Fibroblast of skin of right biceps (primary cell): ENCODE measurements around the gene HHAT.

ENCODE experiments used
- DNase-seq: peaks from one replicate; pipeline ENCODE4 v3.0.0-alpha.2; 2013

The HHAT gene

DNA sequence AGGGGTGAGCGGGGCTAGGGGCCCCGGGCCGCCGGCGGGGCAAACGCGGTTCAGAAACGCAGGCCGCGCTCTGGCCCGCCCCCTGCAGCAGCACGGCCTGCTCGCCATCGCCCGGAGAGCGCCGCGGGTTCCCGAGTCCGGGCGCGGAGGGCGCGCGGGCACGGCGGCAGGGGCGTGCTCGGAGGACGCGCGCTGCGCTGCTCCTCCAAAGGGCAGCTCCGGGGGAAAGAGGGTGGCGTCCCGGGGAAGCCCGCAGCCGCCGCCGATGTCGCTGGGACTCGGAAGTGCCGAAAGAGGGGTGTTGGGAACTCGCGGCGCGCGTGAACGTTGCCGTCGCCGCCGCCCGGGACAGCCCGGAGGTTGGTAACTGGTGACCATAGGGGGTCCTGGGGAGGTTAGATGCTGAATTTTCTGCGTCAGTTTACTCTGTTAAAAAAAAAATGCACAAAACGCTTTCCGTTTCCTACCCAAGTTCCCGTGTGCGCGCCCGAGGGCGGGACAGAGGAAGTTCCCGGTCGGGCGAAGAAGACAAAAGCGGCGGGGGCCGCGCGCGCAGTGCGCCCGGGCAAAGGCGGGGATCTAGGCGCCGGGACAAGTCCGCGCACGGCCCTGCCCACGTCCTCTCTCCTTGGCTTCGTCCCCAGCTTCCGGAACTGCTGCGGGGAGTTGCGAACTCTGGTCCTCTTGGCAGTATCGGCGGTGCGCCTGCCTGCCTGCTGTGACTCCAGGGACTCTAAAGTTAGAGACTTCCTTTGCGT is at the start of gene HHAT:
TSS of gene HHAT (plus strand) at position 157 of the 758 bp plus-strand sequence. CDS start 20,074 bp downstream, outside the sequence.
- peak; percentile 81 for DNase-seq

DNA sequence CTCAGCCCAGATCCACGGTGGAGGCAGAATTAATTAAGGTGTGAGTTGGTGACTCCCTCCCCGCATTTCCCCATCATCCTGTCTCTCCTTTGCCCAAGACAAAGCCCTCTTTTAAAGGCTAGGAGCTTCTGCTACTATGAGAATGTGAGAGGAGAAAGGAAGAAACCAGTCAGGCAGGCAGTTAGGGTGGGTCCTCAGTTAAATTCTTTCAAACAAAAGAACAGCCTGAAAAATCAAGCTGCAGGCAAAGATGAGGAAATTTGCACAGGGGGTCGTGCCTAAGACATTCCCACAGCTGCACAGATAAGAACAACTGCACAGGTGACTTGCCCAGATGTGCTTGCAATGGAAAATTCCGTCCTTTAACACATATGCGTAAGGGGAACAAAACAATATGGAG is 48.5 kb upstream of the HHAT start:
- DNase-seq: no peak

DNA sequence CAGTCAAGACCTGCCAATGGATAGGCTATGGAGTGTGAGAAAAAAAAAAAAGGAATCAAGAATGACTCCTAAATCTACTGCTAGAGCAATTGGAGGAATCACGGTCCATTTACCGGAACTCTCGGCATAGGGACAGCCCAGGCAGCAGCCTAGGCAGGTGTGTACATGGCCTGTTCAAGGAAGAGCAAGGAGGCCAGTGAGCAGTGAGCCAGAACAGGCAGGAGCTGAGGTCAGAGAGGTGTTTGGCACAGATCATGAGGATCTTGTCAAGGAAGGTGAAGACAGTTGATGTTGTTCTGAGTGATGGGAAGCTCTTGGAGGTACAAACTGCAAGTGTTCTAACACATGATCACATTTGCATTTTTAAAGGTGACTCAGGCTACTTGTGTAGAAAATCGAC is 40.6 kb upstream of the HHAT start:
- no peak for DNase-seq

DNA sequence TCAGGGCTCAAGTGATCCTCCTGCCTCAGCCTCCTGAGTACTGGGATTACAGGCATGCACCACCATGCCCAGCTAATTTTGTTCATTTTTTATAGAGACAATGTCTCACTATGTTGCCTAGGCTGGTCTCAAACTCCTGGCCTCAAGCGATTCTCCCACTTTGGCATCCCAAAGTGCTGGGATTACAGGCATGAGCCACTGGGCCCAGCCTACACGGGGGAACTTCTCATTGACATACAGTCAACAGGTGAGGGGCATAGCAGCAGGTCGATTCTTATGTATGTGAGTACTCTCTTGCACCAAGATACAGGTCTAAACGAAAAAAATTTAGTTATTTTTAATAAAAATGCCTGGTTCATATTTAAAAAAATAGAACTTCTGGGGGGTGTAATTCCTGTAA is 39.5 kb upstream of the HHAT start:
- DNase-seq: no peak

DNA sequence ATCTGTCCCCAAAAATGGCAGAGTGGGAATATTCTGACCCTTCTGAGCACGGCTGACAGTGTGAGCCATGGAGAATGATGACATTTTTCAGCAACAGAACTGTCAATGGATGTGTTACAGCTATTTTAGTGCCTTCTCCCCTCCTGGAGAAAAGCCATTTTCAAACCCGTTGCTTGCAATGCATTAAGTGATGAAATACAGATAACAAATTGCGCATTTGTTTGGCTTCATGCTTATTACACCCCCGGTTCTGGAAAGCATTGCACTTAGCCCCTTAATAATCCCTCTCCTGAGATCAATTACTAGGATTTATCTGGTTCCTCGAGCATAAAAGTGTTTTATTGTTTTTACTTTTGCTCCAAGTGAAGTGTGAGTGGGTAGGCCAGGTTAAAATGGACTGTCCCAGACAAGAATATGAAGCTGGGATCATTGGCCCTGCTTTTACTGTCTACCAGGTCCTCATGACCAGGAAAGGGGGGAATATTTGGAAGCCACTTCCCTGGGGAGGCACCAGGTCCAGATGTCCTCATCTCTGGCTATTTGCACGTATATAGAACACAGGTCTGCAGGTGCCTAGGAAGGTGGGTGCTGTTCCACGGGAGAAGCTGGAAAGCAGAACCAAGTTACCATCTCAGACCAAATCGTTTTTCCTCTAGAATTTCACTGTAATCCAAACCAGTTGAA is 37.5 kb upstream of the HHAT start:
- DNase-seq: peak; percentile 5

DNA sequence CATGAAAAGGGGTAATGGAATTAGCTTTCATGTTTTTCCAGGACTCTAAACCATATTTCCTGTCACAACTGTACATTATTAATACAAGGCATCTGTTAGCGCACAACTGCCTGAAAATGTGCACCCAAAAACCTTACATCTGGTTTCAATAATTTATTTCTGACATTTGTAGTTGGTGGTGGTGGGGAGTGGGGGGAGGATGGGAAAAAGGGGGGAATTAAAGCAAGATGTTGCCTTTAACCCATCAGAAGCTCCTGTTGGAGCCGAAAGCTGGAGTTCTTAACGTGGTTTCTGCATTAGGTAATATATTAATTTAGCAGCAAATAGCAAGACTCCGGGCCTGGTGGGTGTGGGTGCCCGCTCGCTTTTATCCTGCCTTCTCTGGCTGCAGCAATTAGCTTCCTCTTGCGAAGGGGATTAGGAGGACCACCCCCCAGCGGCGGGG is 36.9 kb upstream of the HHAT start:
- peak; percentile 89 for DNase-seq

DNA sequence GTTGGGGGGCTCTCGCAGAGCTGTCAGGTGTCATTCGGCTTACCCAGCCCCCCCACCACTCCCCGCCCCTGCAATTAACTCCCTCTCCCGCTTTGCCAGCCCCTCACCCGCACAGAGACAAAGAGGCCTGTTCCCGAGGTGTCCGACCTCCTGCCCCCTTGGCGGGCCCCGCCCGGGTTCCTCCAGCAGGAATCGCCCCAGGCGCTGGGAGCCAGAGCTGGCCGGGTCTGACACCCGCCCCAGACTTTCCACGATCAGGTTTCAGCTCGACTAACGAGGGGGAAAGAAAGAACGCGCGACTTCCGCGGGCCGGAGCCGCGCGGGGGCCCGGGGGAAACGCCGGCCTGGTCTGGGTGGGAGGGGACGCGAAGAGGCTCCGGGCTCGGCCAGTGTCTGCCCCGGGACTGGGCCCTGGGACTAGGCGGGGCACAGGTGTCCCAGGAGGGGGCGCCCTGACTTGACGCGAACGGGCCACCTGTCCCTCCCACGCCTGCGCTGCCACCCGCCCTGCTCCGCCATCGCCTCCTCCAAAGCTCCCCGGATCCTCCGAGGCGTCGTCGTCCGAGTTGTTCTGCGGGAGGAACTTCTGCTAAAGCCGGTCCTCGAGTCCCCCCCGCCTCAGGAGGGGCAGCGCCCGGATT is 36.4 kb upstream of the HHAT start:
- DNase-seq: peak; percentile 11

DNA sequence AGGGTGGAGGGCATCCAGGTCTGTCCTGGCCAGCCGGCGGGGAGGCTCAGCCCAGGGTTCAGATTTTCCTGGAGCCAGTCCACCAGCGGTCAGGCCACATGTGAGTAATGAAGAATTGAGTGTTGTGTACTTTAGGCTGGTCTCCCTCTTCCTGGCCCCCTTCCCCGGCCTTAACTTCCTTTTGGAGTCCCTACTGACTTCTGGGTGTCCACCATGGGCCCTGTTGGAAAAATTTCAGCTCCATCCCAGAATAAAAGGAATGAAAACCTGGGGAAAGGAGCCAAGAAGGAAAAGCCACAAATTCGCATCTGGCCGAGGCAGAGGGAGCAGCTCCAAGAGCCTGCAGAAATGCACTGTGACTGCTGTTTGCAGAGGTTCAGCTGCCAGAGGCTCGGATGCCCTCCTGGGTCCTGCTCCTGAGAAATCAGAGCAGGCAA is 35.5 kb upstream of the HHAT start:
- DNase-seq: peak; percentile 79

DNA sequence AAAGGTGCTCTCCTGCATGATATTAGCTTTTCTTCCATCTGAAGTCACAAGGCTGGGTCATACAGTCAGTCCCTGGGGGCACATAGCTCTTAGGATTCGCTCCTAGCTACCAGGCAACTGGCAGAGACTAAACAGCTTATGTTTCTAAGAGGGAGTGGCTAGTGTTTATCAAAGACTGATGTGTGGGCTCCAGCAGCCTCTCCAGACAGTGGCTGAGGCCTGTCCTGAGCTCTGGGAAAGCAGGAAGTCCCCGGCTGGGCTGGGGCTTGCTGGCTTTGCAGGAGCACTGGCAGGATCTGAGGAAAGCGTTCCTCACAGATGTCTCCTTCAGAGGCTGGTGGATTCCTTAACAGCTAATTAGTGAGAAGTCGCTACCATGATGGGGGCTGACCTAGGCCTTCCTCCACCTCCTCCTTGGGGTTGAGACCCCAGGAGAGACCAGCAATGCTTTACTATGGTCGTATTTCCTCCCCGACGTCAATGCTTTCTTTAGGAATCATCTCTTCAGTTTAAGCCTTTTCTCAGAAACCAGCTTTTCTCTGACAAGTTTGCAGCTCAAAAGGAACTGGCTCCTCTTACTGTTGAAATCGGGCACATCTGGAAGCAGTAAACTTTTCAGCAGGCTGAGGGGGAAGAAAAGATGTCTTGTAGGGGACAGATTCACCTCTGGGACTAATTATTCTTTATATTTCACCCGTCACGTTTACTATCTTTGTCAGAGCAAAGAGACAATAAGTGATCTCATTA is 33.5 kb upstream of the HHAT start:
- peak; percentile 60 for DNase-seq

DNA sequence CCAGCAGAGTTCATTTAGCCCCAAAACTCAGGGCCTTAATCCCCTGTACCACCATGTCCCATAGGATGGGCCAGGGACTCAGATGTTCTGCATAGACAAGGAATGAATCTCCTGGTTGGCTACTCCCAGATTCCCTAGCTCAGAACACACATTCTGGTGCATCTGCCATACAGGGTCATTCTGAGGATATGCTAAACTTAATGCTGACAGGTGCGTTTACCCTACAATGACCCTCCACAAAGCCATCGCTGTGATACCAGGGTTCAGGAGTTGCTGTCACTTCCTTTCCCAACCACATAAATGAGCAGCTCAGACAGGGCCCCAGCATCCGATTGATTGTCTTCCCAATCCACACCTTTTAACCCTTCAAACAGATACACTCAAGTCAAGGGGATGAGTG is 32.0 kb upstream of the HHAT start:
- DNase-seq: no peak

DNA sequence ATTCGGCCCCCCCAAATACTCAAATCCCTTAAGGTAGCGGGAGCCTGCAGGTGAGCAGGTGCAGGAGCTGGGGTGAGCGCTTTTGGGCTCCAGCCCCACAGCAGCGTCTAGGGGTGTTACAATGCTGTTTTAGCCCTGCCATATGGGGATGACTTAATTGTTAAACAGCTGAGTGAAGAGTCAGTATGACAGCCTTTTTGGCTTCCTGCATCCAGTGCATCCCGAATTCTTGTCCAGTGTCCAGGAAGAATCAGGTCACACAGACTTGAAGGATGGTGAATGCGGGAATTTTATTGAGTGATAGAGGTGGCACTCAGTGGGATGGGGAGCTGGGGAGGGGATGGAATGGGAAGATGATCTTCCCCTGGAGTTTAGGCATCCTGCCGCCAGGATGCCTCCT is 30.4 kb upstream of the HHAT start:
- DNase-seq: no peak

DNA sequence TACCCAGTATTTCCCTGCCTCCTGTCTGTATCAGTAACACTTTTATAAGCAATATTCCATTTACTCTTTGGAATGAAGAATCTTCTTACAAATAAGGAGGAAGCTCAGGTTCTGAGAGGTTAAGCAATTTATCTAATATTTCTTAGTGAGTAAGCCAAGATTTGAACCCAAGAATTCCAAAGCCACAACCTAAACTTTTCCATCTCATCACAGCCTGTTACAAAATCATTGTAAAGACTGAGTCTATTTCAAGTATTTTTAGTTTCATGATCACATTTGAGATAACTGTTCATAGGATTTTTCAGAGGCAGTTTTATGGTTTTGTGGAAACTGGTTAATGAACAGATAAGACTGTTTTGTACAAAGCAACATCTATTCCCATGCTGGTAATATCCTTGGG is 29.8 kb upstream of the HHAT start:
- DNase-seq: peak; percentile 27

DNA sequence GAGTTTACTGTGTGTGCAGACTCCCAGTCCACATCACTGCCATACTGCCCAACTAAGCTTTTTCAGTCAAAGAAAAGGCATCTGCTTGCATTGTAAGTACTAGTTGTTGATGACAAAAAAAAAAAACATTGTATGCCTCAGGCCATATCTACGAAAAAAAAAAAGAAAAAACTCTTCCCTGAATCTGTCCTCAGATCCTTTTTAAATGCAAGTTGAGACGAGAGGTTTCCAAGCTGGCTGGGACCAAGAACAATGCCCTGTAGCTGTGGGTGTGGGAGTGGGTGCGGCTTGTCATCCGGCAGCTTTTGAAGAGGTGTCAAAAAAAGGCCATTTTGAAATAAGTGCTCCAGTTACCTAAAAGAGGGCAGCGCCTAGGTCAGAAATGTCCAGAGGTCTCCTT is 29.2 kb upstream of the HHAT start:
- DNase-seq: no peak

DNA sequence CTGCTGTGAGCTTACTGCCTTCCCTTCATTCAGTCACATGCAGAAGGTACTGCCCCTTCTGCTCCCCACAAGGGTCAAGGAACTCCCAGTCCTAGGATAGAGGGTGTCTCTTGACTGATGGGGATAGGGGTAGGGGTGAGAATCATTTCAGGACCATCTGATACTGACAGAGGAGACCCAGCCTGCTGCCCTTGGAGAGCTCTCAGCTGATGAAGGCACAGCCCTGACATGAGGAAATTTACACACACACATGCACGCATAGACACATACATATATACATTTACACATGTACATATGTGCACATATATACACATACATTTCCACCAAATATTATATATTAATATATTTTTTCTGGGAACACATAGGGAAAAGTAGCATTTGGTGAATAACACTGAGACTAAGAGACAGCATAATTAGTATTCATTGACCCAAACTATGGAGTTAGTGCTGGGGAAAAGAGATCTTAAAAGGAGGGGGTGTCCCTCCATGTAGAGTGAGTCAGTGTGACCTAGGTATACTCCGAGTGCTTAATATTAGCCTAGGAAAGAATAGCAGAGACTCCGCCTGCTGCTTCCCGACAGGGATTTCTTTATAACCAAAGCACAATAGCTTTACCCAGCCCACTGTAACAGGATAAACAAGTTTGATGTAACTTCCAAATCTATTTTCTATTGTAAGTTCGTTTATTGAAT is 27.6 kb upstream of the HHAT start:
- no peak for DNase-seq

DNA sequence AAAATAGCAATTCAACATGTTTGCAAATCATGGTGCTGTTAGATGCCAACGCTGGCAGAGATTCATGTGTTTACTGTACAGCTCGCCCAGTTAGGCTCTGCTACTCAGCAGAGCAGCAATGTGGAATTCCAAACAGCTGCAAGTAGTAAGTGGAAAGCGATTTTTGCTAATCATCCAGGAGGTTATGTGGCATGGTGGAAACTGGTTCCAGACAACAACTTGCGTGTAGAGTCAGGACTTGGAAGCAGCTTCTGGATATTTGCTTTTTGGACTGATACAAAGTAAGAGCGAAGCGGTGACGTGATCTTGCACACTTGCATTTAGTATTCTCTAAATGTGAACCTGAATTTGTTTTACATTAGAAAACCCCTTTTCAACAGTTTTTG is 27.1 kb upstream of the HHAT start:
- peak; percentile 16 for DNase-seq

DNA sequence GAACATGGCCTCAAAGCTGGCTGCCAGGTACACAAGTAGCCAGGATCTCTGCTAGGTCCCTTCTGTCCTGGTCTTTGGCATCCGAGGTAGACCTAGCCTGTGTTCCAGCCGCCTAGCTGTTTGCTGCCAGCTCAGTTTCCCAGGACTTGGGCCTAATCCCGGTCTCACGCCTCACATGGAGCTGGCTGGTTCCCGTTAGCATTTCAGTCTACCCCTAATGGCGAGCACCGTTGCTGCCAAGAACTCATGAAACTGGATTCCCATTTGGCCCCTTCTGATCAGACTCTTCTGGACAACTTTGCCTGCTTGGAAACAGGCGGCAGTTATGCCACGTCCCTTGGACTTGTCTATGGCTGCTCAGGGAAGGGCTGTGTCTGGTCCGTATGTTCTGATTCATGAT is 26.2 kb upstream of the HHAT start:
- DNase-seq: no peak

DNA sequence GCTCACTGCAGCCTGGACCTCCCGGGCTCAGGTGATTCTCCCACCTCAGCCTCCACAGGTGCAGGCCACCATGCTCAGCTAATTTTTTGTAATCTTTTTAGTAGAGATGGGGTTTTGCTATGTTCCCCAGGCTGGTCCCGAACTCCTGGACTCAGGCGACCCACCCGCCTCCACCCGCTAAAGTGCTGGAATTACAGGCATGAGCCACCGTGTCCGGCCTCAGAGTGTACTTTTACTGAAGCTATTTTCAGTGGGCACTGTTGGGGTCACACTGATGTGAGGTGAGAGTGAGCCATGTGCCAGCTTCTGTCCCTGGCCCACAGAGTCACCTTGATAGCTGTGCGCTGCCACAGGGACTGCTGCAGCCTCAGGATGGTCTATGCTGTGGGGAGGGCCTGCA is 25.3 kb upstream of the HHAT start:
- no peak for DNase-seq

DNA sequence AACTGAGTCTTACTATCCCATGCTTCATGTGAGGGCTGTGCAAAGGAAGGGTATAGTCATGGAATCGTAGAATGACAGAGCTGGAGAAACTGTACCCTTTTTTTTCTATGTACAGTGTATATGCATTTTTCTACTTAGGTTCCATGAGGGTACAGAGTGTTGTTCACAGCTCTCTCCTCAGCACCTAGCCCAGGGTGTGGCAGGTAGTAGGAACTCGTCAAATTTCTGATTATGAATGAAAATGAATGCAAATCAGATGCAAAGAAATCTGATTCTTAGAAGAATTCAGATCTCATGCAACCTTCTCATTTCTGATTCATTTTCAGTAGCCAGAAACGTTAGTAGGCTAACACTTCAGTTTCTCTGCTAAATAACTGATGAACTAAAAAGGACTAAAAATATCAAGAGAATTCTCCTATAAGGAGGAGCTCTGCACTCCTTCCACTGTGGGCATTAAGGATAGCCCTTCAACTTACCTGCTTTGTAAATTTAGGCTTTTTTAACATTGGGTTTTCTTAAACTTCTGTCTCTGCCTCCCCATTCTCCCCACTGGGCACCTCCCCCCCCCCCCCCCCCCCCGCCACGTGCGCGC is 18.0 kb upstream of the HHAT start:
- no peak for DNase-seq

DNA sequence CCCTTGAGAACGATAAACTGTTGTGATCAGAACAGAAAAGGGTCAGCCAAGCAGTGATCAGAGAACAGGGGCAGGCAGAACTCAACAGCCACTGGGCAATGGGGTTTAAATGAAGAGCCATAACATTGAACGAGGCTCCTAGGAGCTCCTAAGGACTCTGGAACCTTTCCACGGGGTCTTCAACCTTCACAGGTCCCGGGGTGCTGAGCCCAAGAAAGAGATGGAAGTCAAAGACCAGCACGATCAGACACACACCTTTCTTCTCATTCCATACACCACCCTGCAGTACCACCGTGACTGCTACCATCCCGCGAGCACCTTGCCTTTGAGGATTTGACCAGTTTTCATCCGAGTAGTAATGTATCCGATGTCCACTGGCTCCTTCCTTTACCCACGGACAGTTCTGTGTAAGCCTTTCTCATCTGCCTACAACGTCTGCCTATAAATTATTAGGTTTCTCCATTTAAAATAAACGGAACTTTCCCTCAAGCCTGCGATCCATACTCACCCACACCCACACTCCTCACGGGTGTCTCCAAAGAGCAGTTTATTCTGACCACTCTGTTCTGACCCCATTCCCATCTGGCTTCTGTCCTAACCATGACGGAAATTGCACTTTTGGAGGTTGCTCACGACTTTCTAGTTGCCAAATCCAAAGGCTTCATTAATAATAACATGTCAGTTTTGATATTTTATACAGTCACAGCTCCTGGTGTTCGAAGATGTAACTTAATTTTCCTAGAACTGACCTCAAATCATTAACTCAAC is 16.8 kb upstream of the HHAT start:
- no peak for DNase-seq

DNA sequence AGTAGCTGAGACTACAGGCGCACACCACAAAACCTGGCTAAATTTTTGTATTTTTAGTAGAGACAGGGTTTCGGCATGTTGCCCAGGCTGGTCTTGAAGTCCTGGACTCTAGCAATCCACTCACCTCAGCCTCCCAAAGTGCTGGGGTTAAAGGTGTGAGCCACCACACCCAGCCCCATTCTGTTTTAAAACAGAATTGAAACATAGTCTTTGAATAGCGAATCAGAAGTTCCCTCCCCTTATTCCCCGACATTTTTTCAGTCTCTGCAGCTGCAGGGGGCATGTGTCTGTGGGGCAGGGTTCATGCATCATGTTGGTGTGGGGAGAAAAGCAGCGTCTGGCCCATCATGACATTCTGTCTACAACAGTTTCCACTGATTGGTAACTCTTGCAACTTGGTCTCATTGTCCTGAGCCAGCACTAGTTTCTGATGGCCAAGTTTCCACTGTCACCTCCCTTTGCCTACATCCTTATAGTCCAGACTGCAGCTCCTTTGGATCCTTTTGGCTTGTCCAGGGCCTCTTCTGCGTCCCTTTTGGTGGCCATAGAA is 15.6 kb upstream of the HHAT start:
- no peak for DNase-seq

DNA sequence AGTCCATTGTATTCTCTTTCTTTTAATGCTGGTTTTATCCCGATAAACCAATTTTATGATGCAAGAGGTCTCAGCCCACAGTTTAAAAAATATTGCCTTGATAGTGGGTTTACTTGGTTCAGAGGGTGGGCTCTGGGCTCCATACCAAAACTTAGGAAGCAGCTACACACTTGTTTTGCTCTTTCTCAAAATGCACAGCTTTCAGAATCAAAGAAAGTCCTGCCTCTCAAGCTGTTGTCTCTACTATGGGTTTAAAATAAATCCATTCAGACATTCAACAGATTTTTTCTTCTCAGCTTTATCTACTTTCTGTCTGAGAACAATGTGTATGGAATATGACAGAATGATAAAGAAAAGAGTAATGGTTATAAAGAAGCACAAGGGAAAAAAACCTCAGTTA is 14.8 kb upstream of the HHAT start:
- no peak for DNase-seq
